GM18867 (cell line): ENCODE measurements around the gene EXOC2.

Source experiments
- ATAC-seq: cut with Tn5 transposase; IDR thresholded peaks from one replicate; pipeline ENCODE4 v1.9.1; 2021; ENCODE audit warnings: mild to moderate bottlenecking, moderate library complexity; ENCODE audit not compliant: unreplicated experiment

Gene EXOC2

DNA sequence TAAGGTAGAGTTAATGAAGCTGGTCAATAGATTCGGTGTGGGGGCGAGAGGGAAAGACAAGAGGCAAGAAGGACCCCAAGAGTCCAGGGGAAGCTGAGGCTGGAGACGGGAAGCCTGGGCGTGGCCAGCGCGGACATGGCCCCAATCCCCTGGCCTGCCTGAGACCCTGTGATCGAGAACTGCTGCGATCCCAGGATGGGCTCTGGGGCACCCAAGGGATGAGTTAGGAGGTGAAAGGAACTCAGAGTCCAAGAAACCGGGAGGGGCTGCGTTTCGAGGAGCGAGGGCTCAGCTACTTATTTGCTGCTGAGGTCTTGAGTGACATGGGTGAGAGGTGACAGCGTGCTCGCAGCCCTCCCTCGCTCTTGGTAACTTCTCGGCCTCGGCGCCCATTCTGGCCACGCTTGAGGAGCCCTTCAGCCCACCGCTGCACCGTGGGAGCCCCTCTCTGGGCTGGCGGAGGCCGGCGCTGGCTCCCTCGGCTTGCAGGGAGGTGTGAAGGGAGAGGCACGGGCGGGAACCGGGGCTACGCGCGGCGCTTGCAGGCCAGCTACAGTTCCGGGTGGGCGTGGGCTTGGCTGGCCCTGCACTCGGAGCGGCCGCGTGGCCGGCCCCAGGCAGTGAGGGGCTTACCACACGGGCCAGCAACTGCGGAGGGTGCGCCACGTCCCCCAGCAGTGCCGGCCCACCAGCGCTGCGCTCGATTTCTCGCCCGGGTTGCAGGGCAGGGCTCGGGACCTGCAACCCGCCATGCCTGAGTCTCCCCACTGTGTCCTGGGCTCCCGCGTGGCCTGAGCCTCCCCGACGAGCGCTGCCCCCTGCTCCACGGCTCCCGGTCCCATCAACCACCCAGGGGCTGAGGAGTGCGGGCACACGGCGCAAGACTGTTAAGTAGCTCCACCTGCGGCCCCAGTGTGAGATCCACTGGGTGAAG is 243.2 kb downstream of the EXOC2 start:
- no peak for ATAC-seq

GRCh38 chr6:449057-449430 is 243.9 kb downstream of the EXOC2 start:
- ATAC-seq = no peak

DNA sequence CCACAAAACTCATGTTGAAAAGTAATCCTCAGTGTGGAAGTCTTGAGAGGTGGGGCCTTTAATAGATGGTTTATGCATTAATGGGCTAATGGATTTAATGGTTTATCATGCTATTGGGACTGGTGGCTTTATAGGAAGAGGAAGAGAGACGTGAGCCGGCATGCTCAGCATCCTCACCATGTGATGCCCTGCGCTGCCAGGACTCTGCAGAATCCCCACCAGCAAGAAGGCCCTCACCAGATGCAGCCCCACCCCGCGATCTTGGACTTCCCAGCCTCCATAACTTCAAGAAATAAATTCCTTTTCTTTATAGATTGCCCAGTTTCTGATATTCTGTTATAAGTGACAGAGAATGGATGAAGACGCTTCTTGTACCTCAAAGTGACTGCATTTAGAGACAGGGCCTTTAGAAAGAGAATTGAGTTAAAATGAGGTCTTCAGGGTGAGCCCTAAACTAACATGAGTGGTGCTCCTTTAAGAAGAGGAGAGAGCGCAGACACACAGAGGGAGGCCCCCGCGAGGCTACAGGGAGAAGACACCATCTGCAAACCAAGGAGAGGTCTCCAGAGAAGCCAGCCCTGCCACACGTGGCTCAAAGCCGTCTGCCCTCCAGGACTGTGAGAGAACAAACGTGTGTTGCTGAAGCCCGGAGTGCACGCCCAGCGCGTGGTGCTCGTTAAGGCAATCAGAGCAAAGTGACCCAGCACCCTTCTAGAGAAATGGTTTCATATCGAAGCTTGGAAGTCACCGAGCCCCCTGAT is 244.5 kb downstream of the EXOC2 start:
- no peak for ATAC-seq

GRCh38 chr6:447381-448165 is 245.4 kb downstream of the EXOC2 start:
- ATAC-seq = no peak

GRCh38 chr6:446418-447366 is 246.2 kb downstream of the EXOC2 start:
- ATAC-seq = no peak

GRCh38 chr6:445571-446417 is 247.1 kb downstream of the EXOC2 start:
- ATAC-seq = no peak

DNA sequence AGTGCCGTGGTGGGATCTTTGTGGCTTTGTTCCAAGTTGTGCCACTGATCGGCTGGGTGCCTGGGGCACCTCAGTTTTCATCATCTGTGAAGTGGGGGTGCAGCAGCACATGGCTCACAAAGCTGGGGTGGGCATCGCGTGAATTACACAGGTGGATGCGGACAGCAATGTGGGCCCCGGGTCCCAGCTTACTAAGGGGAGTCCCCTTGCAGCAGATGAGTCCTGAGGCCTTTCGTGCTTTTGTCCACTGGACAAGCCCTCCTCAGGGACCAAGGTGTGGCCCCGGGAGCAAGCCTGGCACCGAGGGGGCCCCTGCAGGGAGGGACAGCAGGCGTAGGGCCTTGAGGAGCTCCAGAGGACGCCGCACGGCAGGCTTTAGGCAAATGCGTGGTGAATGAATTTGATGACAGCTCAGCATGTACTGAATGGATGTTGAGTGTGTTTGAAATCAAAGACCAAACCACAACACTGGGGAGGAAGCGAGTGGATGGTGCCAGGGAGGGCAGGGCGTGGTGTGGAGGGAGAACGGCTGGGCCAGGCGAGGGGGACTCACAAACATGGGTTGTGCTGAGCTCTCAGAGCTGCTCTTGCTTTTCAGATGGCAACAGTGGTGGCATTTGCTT is 248.2 kb downstream of the EXOC2 start:
- no peak for ATAC-seq

GRCh38 chr6:443621-444159 is 249.2 kb downstream of the EXOC2 start:
- ATAC-seq = no peak

GRCh38 chr6:441126-441920 is 251.6 kb downstream of the EXOC2 start:
- no peak for ATAC-seq

DNA sequence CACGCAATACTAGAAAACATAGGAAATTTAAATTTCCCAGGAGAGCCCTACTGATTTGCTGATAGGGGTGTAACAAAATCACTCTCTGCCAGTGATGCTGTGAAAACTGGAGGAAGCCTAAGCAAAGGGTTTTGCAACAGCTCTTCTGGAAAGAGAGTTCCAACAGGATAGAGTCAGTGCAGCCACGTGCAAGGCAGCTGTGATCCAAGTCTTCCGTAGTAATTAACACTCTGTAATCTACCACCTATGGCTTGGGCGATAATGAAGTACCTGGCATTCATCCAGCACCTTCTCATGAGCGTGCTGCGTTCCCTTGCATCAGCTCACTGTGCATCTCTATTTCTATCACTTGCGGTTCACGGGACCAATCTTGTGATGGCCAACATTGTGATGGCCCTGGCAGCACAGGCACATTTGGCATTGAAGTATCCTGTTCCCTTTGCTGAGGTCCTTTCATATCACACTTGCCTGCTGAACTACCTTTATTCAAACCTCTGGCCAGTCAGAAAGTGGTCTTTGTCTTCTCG is 253.2 kb downstream of the EXOC2 start:
- ATAC-seq = no peak

GRCh38 chr6:438634-439170 is 254.2 kb downstream of the EXOC2 start:
- ATAC-seq = no peak

DNA sequence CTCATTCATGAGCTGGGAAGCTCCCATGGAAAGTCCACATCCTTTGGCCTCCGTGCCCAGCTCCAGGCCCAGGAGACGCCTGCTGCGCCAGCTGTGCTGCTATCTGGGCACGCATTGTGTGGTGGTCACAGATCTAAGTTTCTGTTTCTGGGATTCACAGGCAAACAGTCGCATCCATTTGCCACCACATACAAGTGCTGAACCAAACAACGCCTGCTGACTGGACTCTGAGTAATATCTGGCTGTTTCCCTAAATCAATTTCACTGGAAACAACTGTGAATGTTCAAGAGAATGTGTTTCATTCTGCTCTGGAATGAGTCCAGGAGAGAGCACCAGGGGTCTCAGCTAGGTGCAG is 255.9 kb downstream of the EXOC2 start:
- no peak for ATAC-seq

DNA sequence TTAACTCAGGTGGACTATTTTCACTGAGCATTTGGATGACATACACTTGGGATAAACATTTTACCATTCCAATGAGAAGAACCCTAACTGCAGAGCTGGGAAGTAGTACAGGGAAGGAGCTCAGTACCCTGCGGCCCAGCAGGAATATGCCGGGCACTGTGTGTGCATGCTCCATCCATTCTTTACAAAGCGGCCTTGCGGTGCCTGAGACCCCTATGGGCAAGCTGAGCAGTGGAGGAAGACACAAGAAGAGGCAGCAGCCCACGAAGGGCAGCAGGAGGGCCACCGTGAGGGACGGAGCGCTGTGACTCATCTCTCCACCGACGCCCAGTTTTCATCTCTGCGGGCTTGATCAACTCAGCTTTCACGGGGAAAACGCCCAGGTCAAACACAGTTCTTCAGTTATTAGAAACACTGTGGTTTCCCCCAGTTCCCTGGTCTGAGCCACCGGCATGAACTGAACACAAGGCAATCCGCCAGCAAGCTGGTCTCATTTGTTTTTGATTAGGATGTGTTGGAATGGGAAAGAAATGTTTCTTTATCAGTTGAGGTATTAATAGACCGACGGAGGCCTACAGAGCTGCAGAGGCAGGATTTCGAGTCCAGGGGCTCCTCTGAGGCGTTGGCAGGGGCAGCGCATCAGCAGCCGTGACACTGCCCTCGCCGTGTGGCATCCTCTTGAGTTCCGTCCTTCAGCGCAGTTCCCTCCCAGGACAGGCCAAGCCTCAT is 256.5 kb downstream of the EXOC2 start:
- ATAC-seq = no peak

DNA sequence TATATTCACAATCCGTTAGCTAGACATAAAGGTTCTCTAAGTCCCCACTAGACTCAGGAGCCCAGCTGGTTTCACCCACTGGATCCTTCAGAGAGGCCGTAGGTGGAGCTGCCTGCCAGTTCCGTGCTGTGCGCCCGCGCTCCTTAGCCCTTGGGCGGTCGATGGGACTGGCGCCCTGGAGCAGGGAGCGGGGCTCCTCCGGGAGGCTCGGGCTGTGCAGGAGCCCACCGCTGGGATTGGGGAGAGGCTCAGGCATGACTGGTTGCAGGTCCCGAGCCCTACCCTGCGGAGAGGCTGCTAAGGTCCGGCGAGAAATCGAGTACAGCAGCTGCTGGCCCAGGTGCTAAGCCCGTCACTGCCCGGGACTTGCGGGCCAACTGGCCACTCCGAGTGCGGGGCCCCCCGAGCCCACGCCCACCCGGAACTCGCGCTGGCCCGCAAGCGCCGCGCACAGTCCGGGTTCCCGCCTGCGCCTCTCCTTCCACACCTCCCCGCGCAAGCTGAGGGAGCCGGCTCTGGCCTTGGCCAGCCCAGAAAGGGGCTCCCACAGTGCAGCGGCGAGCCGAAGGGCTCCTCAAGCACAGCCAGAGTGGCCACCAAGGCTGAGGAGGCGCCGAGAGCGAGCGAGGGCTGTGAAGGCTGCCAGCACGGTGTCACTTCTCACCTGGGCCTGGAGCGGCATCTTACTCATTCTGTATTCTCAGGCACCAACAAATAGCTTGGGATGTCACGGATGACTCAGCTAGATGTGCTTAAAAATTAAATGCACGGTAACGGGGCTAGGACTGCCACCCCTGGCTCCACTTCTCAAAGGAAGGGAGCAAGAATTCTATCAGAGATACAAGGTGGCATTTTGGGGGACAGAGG is 257.3 kb downstream of the EXOC2 start:
- ATAC-seq = no peak
